Stimulated activated CD4-positive, alpha-beta T cell treated with anti-CD3 and anti-CD28 coated beads, Interleukin-12 subunit alpha, Interleukin-12 subunit beta, amount 100 ng/mL, for 48 hours (primary cell): Measurements from ENCODE around the gene C9orf43.
"Not testable (repeated sequence)": the region's sequence is repeated elsewhere in the genome, so short reads cannot be mapped to it uniquely, and the experiment has no call there.

Experiments used
- DNase-seq, 3 donors: peaks; one replicate each; pipeline ENCODE4 v3.0.0-alpha.2; 2020; ENCODE audit warnings: low read depth in 2 of 3, low spot score in 1 of 3

C9orf43 gene

GRCh38 chr9:113381441-113381840, 29.1 kb upstream of the C9orf43 start:
- DNase-seq, result not testable (repeated sequence)

- DNase-seq, result no peak
Measured at GRCh38 chr9:113381909-113382411, 28.6 kb upstream of the C9orf43 start.

GRCh38 chr9:113386571-113387393, 23.8 kb upstream of the C9orf43 start:
- DNase-seq, result no peak

GRCh38 chr9:113387560-113388230, 22.9 kb upstream of the C9orf43 start:
- no peak for DNase-seq

GRCh38 chr9:113388833-113389232, 21.7 kb upstream of the C9orf43 start:
- no peak for DNase-seq

GRCh38 chr9:113389451-113389850, 21.1 kb upstream of the C9orf43 start:
- DNase-seq, result no peak

- no peak for DNase-seq
Measured at GRCh38 chr9:113390192-113390960, 20.2 kb upstream of the C9orf43 start.

GRCh38 chr9:113391917-113392316, 18.6 kb upstream of the C9orf43 start:
- DNase-seq, result no peak

GRCh38 chr9:113393281-113393680, 17.3 kb upstream of the C9orf43 start:
- DNase-seq, result no peak

- DNase-seq, result no peak
Measured at GRCh38 chr9:113395000-113395861, 15.3 kb upstream of the C9orf43 start.

GRCh38 chr9:113397203-113397631, 13.3 kb upstream of the C9orf43 start:
- DNase-seq, result no peak

GRCh38 chr9:113398796-113399195, 11.8 kb upstream of the C9orf43 start:
- DNase-seq, result no peak

GRCh38 chr9:113399646-113400200, 10.8 kb upstream of the C9orf43 start:
- no peak for DNase-seq

GRCh38 chr9:113401027-113401792, 9.3 kb upstream of the C9orf43 start, which contains the start of gene ALAD:
Gene ALAD, minus strand, starts transcription at chr9:113401284. Its CDS starts 7,725 bp downstream, at chr9:113393559.
- DNase-seq, result peak; percentile 96 to 99 (median 99)

- no peak for DNase-seq
Measured at GRCh38 chr9:113403646-113404045, 6.9 kb upstream of the C9orf43 start.

GRCh38 chr9:113406353-113406752, 4.2 kb upstream of the C9orf43 start:
- not testable (repeated sequence) for DNase-seq

- DNase-seq, result peak in 2 of 3 donors; percentile 33 to 35
Measured at GRCh38 chr9:113406873-113407511, 3.6 kb upstream of the C9orf43 start.

GRCh38 chr9:113409481-113409880, 1.1 kb upstream of the C9orf43 start:
- no peak for DNase-seq

- DNase-seq, result no peak
Measured at GRCh38 chr9:113409883-113410206, 702 bp upstream of the C9orf43 start.
